ENCODE results near the gene ACACA.

ACACA gene

DNA sequence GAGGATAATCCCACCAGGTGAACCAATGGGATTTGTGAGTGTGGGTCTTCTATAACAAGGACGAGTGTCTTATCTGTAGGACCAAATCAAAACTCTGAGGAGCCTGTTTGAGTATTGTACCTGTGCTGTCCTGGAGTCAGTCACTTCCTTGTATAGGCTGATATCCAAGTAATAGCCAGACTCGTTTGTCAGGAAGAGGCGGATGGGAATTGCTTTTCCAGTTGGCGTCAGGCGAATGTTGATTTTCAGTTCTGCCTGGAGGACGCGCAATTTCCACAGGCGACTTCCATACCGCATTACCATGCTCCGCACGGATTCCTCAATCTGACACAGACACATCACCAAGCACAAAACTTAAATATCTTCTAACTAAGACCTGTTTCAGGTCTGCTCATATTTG is 218.5 kb downstream of the ACACA start:
- TF ChIP-seq, protein P1, sequence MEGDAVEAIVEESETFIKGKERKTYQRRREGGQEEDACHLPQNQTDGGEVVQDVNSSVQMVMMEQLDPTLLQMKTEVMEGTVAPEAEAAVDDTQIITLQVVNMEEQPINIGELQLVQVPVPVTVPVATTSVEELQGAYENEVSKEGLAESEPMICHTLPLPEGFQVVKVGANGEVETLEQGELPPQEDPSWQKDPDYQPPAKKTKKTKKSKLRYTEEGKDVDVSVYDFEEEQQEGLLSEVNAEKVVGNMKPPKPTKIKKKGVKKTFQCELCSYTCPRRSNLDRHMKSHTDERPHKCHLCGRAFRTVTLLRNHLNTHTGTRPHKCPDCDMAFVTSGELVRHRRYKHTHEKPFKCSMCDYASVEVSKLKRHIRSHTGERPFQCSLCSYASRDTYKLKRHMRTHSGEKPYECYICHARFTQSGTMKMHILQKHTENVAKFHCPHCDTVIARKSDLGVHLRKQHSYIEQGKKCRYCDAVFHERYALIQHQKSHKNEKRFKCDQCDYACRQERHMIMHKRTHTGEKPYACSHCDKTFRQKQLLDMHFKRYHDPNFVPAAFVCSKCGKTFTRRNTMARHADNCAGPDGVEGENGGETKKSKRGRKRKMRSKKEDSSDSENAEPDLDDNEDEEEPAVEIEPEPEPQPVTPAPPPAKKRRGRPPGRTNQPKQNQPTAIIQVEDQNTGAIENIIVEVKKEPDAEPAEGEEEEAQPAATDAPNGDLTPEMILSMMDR (IDR thresholded peaks at IDR 0.05; ENCODE audit: low read depth, low read length, missing control alignments) = no peak
- no peak for DNase-seq (ENCODE audit: low read depth)
- H3K4me3 ChIP-seq (ENCODE audit: low read depth, low read length) = no peak overlapping the region

DNA sequence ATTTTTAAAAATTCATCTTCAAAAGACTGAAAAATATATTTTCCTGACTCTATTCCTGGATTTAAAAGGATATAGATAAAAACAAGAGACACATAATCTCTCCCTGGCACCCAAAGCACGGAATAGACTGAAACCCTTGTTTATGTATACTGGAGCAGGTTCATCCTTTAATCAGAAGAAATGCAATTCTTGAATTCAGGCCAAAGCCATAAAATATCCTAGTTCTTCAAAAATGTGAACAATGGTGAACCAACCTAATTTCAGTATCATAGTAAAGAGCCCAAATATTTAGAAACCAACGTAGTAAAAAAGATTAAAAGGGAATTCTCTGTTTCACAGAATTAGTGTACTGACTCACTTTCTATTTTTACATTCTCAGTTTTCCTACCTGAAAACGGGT is 219.4 kb downstream of the ACACA start:
- DNase-seq (ENCODE audit: low read depth) = no peak
- H3K4me3 ChIP-seq (ENCODE audit: low read depth, low read length) = no peak overlapping the region
- TF ChIP-seq, protein P1 (IDR thresholded peaks at IDR 0.05; ENCODE audit: low read depth, low read length, missing control alignments) = no peak

DNA sequence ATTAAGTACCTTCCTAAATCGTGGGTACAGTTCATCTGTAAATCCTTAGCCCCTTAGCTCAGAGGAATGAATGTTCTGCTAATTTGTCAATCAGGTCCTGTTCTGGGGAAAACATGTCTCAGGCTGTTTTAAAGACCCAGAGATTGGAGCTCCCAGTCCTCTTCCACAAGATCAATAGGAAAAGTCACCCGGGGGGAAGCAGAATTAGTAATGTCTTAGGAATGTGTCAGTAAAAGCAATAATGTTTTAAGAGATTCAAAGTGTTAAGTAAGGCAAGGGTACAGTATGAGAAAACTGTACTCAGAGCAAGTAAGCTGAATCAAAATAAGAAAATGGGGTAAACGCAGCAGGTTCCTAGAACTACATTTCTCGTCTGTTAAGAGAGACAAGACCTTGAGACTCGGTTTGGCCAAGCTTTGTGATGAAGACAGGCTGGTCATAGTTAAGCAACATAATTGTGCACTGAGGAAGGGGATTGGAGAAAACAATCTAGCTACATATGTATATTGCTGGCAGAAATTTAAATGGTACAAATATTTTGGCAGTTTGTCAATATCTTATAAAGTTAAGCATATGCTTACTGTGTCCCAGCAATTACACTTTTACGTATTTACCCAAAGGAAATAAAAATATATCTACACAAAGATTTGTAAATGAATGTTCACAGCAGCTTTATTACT is 223.7 kb downstream of the ACACA start:
- DNase-seq (ENCODE audit: low read depth) = no peak
- TF ChIP-seq, protein P1 (IDR thresholded peaks at IDR 0.05; ENCODE audit: low read depth, low read length, missing control alignments) = no peak
- no peak overlapping the region for H3K4me3 ChIP-seq (ENCODE audit: low read depth, low read length)

DNA sequence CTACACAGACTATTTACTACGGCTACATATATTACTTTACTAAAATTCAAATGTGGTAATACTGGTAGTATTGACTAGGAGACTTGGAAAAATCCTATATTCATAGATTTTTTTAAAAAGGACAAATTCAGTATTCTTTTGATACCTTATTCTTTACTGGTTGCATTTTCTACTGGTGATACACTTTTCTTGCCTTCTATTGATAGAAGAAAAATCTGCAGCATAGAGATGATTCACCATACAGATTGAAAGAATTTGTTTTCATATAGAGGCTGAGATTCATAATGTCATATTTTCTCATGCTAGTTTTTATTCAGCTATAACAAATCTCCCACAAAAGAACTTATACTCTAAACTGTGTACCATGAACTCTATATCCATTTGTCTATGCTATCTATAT is 226.3 kb downstream of the ACACA start:
- TF ChIP-seq, protein P1 (IDR thresholded peaks at IDR 0.05; ENCODE audit: low read depth, low read length, missing control alignments) = no peak

DNA sequence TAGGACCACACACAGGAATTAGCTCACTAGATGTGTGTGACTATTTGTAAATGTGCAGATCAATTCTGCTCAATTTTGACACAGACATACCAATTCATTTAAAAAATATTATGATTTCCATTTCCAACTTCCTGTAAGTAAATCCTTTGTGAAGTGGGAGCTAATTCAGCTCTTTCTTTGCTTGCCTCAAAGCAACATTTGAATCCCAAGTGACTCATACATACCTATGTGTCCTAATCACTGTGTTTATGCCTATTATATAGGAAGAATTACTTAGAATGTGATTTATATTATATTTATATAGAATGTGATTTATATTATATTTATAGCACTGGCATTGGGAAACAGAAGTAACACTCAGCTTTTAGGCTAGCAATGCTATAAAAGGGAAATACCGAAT is 226.7 kb downstream of the ACACA start:
- H3K4me3 ChIP-seq (ENCODE audit: low read depth, low read length) = no peak overlapping the region
- TF ChIP-seq, protein P1 (IDR thresholded peaks at IDR 0.05; ENCODE audit: low read depth, low read length, missing control alignments) = no peak
- DNase-seq (ENCODE audit: low read depth) = no peak

More for the DNA sequence above, 226.3 kb downstream of the ACACA start:
- no peak overlapping the region for H3K4me3 ChIP-seq (ENCODE audit: low read depth, low read length)
- no peak for DNase-seq (ENCODE audit: low read depth)

DNA sequence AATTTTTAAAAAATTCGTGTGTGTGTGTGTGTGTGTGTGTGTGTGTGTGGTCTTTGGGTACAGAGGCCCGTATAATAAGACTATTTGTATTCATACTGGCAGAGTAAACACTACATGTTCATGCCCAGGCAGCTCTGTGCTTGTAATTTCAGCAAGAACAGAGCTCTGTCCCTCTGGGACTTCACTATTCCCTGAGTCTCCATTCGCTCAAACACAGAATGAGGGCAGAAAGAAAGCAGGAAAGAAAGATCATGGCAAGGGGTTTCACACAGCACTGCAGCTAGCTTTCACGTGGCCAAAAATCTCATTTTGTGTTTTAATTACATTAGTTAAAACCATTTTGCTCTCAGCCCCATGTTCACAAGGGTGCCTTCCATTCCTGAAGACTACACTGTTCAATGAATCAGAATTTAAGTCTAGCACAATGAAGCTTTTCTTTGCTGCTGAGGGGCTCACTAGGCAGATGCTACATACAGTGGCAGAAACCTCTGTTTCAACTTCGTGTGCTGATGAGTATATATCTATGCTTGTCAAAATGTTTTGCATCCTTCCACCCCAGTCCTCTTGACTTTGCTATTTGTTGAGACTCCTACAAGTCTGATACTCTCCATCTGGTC is 229.3 kb downstream of the ACACA start:
- H3K4me3 ChIP-seq (ENCODE audit: low read depth, low read length) = no peak overlapping the region
- TF ChIP-seq, protein P1 (IDR thresholded peaks at IDR 0.05; ENCODE audit: low read depth, low read length, missing control alignments) = no peak
- DNase-seq (ENCODE audit: low read depth) = no peak

DNA sequence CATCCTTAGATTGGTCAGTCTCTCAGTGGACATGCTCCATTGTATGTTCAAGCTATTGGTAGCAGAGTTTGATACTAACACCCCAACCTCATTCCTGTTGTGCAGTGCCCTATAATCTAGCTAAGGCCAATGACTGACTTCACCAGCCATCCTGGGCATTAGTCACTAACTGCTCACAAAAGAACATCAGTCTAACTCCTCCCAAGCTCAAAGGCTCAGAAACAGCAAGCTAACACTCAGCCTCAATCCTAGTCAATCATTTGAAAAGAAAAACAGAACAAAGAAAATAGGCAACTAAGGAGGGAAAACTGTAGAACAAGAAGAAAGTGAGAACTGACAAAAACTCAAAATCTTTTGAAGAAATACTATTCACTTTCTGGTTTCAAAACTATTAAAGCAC is 229.9 kb downstream of the ACACA start:
- H3K4me3 ChIP-seq (ENCODE audit: low read depth, low read length) = no peak overlapping the region
- TF ChIP-seq, protein P1 (IDR thresholded peaks at IDR 0.05; ENCODE audit: low read depth, low read length, missing control alignments) = no peak
- no peak for DNase-seq (ENCODE audit: low read depth)

Measured in GM12864 (cell line).